NCI-H2029 (cell line): ENCODE data around the gene NOCT.
"Not testable (repeated sequence)": the region's sequence is repeated elsewhere in the genome, so short reads cannot be mapped to it uniquely, and the experiment has no call there.

Experiments
- DNase-seq: peaks from one replicate; lab custom pipeline; 2025; lab: John Stamatoyannopoulos, UW

NOCT gene

DNA sequence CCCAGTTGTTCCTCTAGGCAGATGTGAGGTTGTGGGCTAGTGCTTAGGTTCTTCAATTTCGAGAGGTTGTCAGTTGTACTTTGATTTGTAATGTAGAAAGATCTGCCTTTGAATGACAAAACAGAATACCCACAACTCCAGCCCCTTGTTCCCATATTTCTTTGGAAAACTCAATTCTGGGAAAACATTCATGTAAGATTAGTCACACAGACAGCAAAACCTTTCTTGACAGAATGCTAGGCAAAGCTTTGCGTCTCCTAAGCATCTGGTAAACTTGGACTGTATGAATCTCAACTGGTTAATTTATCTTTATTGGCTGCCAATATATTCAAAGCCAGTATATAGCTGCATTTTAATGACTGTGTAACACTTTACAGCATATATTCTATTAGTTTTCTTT is 34.9 kb downstream of the NOCT start:
- DNase-seq: no peak

DNA sequence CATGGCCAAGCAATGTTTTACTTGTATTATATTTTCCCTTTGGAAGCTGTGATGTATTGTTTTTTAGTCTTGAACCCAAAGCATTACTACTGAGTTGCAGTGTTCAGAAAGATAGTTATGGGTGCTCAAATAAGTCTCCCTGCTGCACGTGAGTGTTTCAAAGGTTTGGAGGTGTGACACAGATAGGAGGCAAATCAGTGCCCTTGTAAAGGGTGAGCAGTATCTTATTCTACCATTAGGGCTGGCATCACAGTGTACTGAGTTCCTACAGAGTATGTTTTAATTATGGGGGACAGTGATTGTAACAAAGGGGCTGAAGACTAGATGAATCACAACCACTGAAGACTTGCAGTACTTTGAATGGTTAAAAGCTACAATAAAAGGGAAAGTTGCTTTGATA is 38.3 kb downstream of the NOCT start:
- DNase-seq: no peak

DNA sequence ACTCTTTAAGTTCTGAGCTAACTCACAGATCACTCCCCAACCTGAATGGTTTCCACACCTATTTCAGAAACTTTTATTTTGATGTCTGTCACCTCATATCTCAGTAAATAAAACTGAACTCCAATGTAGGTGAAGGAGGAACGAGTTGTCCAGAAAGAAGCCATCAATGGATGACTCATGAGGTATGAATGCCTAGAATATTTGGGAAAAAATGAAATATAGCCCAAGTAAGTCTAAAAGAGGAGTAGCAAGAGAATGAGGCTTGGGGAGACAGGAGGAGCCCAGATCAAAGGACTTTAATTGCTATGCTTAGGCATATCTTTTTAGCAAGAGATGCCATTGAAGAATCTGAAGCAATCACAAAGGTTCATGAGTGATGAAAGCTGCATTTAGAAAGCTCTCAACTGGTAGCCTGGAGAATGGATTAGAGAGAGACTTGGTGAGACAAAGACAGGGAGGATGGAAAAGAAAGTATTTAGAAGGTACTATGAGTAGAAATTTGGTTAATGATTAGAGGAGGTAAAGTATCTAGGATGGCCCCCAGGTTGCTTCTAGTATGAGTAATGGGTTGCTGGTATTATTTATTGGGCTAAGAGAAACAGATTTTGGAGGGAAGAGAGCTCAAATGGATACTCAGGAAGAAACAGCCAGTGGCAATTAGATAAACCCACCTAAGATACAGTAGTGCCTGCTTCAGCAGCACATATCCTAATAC is 39.4 kb downstream of the NOCT start:
- DNase-seq: no peak

DNA sequence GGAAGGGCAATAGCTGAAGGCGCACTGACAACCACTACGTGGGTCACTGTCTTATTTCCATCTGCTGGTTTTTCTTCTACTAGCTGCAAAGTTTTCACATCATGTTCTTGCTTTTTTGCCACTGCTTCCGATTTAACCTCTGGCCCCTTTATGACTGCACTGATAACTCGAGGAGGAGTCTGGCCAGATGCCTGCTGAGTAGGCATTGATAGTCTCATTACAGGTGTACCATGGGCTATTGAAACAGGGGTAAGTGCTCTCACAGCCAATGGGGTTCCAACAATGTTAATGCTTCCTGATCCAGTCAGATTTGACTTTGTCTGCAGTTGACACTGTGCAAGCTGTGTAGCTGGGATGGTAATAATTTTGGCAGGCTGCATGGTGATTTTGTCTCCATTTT is 43.4 kb downstream of the NOCT start:
- DNase-seq: not testable (repeated sequence)

DNA sequence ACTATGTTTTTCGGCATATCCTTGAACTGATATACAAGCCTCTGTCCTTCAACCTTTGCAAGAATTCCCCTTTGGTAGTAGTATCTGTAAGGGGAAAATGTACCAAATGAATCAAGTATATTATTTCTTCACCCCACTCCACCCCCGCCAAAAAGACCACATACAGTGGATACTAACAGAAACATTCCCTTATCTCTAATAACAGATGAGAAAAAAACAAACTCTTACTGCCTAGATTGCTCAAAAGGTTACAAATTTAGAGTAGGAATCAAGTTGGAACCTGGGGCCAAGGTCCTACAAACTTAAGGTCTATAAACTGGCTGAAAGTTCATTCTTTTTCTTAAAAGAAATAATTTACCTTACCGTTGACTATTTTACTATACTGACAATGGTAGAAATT is 45.0 kb downstream of the NOCT start:
- no peak for DNase-seq

DNA sequence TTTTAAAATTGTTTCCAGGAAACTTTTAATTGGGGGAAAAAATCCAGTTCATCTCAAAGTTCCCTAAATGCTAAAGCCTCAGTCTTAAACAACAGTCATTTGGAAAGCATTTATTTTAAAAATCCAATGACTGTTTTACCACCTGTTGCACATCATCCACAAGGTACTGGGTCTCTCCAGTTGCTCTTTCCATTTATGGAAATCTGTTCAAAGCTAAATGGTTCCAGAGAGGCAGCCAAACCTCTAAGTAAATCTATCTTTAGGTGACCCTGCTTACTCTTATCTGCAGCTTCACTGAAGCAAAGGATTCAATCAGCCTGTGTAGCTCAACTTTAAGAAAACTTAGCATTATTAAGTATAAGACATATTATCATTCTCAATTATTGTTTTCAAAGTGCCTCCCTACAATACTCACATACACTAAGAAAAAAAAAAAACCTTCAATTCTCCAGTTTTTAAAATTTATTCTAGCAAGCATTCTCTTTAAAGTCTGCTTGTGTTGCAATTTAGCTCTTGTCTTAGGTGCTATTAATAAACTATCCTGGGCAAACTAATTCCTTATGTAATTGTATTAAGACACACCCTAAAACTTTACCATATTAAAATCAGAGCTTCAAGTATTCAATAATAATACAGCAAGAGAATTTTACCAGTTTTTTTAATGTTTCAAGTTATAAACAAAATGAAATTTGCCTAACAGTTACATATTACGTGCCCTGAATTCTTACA is 60.6 kb downstream of the NOCT start:
- no peak for DNase-seq

DNA sequence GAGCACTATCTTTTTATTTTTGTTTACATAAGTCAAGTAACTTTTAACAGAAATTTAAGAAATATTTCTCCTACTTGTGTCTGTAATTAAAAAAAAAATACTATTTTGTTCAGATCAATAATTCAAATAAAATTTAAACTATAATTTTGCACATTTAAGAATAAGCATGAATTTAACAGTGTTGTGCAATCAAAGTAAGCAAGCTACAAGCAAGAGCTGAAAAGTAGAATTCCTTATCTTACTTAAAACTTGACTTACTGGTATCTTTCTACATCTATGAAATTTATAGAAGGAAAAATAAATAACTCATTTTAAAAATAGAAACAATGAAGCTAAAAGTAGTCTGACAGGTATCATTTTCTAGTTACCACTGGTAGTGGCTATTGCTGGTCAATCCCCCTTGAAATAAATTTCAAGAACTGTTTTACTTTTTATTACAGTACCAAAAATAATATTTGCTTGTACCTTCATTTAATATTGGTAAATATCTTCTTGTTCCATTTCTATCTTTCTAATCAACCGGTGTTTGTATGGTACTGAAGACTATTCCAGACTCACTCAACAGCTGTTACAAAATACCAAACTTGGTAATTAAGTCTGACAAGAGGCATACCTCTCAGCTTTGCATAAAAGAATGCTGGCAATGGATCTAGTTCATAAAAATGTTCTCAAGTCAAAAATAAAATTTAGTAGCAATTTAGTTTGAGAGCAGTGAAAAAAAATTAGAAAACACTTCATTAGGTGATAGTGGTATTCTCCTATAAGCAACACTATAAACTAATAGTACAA is 62.2 kb downstream of the NOCT start:
- no peak for DNase-seq

DNA sequence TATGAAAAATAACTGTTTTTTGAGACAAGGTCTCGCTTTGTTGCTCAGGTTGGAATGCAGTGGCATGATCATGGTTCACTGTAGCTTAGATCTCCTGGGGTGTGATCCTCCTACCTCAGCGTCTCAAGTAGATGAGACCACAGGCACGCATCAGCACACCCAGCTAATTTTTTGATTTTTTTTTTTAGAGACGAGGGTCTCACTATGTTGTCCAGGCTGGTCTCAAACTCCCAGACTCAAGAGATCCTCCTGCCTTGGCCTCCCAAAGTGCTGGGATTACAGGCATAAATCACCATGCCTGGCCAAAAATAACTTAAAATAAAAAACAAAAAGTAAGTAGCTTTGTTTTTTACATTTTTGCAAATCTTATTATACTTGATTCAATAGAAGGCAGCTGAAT is 63.3 kb downstream of the NOCT start:
- DNase-seq: no peak

DNA sequence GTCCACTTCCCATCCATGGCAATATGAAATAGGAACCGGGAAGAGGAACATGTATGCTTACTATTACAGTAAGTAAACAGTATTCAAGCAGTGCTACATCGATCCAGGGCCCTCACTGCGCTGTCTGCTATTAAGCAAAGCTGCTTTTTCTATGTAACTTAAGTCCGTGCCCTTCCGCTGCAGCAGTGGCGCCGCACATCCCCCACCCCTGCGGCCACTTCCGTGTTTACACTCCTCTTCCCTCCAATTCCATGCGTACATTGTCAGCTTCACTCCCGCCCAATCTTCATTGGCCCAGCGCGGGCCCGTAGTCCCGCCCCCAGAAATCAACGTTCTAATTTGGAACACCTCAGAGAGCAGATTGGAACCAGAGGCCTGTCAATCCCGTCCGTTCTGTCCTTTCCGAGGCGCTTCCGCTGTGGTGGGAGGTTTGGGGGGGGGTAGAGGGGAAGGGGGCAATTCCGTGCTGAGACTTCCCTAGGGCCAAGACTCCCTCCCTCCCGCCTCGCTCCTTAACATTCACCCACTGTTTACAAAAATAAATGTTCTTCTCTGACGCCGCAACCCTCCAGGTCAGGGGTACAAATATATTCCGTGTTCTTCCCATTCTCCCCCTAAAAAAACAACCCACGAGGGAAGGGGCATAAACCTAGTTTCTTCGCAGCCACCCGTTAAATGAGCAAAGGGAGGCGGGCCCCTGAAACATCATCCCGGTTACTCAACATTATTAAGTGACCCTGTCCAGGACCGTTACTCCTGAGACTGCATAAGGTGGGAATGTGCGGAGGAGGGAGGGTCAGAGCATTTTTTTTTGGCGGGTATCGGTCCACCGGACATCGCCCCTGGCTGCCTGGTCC is 67.4 kb downstream of the NOCT start:
- DNase-seq: peak; percentile 97

DNA sequence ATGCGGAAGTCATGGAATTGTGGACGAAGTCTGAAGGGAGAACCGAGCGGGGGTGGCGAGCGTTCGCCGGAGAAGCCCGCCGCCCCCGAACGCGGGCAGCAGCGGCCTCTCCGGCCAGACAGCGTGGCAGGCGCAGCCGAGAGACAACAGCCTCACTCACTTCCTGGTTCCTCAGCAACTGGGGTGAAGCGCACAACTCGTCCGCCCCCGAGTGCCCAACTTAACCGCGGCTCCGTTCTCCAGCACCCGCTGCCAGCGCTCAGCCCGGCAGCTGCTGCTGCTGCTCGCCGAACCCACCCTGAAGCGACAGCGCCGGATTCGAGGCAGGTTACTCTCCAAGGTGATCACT is 68.0 kb downstream of the NOCT start:
- DNase-seq: peak; percentile 39

DNA sequence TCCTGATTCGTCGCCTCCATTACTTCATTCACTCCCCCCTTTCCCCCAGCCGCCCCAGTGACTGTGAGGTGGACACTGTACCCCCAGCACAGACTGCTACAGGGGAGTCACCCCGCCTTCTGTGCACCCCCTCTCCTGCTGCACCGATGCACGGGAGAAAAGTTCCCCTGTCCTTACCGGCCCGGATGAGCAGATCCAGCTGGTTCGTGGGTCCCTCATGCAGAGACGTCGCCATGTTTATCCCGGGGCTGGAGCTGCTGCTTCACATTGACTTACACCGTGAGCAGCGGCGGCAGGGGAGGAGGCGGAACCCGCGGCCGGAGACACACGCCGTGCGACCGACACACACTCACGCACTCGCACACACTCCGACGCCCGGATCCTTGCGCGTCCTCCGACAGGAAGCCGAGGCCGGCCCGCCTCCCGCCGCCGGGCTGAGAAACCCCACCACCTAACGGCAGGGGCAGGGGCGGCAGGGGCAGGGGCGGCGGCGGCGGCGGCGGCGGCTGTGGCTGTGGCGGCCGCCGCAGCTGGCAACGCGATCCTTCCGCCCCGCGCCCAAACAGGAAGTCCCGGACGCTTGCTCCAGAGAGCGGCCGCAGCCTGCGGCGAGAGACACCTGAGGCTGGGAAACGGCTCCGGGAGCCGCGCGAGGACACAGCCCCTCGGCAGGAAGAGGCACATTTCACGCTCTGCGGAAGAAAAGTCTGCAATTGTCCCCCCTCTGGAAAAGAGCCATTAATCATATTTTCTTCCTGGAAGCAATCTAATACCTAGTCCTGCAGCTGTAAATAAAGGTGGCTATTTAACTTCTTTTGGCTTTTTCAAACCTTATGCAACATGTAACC is 68.6 kb downstream of the NOCT start:
- peak; percentile 91 for DNase-seq

DNA sequence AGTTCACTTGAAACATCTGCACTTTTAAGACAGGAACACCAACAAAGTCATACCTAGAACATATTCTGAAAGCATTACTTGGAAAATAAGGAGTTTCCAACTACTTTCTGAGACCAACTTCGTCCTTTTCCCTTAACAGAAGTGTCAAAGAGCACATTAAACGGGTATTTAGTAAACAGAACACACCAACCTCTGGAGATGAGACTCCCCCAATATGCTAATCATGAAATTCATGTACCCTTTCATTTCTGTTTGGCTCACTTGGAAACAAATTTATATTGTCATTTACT is 69.2 kb downstream of the NOCT start:
- no peak for DNase-seq

DNA sequence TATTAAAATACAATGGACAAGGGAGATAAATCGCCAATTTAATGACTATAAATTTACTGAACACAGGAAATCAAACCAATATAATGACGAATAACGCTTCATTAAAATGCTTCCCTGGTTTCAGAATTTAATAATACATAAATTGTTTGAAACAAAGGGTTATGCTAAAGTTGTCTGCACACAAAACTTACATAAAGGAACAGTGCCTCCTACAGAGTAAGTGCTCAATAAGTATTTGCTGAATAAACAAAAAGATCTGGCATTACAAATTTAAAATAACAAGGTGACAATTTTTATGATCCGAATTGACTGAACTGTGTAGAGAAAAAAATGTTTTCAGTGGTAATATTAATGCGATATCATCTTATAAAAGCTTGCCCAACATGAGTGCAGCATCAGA is 69.6 kb downstream of the NOCT start:
- no peak for DNase-seq

DNA sequence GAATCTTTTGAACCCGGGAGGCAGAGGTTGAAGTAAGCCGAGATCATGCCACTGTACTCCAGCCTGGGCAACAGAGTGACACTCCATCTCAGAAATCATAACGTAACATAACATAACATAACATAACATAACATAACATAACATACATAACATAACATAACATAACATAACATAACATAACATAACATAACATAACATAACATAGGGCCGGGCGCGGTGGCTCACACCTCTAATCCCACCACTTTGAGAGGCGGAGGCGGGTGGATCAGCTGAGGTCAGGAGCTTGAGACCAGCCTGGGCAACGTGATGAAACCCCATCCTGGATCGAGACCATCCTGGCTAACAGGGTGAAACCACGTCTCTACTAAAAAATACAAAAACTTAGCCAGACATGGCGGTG is 76.7 kb downstream of the NOCT start:
- DNase-seq: no peak
